VCaP (cell line): ENCODE measurements around the gene MTA3.
"Not testable (repeated sequence)": the region's sequence is repeated elsewhere in the genome, so short reads cannot be mapped to it uniquely, and the experiment has no call there.

Experiments used
- H3K27ac ChIP-seq: fragments of 450-650 bp; 2 replicates; pipeline ENCODE4 v1.5.1; 2017
- TF ChIP-seq, protein P1 (sequence below): fragments of 450-650 bp; conservative IDR thresholded peaks from 2 replicates; pipeline ENCODE4 v1.5.1; 2017; ENCODE audit warnings: mild to moderate bottlenecking, moderate library complexity

Gene MTA3

DNA sequence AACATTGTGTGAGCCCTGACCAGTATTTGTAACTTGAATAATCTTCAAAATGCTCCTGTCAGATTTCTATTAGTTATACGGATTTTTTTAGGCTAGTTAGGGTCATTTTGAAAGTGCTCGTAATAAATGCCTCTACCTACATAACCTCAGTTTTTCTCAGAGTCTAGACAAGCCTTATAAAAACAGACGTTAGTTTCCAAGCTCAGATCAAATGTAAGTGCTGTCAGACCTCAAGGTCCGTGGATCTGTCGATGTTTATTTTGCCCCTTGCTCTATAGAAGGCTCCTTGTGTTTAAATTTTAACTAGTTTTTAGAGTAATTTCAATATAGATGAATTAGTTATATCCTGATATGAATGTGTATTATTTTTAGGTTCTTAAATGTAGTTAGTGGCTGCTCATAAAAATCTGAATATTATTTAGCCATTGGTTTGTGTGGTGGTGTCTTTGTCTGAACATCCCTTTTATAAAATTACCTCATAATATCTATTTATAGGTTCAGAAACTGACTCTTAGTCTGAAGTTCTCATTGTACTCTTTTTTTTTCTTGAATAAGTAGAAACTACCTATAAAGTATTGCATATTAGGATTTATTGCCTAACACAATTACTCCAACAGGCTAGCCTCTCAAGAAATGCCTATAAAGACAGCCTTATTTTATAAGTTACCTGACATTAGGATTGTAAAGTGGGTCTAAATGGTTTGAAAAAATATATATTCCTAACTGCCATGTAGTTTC, 71.1 kb downstream of the MTA3 start:
- TF ChIP-seq, protein P1, sequence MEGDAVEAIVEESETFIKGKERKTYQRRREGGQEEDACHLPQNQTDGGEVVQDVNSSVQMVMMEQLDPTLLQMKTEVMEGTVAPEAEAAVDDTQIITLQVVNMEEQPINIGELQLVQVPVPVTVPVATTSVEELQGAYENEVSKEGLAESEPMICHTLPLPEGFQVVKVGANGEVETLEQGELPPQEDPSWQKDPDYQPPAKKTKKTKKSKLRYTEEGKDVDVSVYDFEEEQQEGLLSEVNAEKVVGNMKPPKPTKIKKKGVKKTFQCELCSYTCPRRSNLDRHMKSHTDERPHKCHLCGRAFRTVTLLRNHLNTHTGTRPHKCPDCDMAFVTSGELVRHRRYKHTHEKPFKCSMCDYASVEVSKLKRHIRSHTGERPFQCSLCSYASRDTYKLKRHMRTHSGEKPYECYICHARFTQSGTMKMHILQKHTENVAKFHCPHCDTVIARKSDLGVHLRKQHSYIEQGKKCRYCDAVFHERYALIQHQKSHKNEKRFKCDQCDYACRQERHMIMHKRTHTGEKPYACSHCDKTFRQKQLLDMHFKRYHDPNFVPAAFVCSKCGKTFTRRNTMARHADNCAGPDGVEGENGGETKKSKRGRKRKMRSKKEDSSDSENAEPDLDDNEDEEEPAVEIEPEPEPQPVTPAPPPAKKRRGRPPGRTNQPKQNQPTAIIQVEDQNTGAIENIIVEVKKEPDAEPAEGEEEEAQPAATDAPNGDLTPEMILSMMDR, result no peak
- no peak overlapping the region for H3K27ac ChIP-seq

DNA sequence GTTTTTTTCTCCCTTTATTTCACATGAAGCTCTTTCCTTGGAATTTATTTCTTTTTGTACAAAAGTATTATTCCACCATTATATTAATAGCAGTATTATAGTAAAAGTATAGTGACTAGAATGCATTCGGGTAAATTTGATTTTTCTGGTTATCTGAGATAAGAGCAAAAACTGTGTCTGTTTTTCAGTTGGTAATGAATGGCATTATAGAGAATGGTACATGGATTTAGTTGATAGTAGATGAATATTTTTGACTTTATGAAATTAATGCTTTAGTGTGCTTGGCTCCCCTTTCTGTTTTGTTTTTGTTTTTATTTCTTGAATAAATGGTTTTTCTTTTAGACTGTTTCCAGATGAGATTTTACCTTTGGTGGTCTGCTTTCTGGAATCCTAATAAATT, 71.8 kb downstream of the MTA3 start:
- no peak overlapping the region for H3K27ac ChIP-seq
- TF ChIP-seq, protein P1, result no peak

DNA sequence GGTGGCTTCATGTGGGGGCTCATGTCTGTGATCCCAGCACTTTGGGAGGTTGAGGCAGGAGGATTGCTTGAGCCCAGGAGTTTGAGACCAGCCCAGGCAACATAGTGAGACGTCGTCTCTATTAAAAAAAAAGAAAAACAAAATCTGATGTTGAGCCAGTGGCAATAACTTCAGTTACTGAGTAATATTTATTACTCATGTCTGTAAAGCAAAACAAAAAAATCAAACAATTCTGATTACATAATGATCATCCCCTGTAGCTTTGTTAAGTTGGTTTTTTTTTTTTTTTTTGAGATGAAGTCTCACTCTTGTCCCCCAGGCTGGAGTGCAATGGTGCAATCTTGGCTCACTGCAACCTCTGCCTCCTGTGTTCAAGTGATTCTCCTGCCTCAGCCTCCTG, 73.9 kb downstream of the MTA3 start:
- not testable (repeated sequence) for H3K27ac ChIP-seq

DNA sequence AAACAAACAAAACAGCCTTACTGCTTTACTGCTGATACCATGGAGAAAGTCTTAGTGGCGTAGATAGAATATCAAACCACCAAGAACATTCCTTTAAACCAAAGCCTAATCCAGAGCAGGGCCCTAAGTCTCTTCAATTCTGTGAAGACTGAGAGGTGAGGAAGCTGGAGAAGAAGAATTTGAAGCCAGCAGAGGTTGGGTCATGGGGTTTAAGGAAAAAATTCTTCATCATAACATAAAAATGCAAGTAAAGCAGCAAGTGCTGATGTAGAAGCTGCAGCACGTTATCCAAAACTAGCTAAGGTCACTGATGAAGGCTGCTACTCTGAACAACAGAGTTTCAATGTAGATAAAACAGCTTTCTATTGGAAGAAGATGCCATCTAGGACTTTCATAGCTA, 77.1 kb downstream of the MTA3 start:
- TF ChIP-seq, protein P1, result no peak

DNA sequence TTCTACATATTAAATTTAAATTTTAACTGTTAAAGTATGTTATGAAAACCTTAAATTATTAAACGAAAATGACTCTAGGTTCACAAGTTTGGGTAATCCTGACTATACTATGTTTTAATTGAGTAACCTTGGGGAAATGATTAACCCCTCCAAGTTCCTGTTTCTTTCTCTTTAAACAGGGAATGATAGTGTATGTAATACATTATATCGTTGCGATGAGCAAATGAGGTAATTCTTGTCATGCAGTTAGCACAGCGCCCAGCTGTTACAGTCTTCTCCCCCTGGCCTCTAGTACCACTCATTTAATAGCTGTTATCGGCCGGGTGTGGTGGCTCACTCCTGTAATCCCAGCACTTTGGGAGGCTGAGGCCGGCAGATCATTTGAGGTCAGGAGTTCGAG, 80.4 kb downstream of the MTA3 start:
- H3K27ac ChIP-seq, result no peak overlapping the region
- TF ChIP-seq, protein P1, result no peak

More for the DNA sequence above, 77.1 kb downstream of the MTA3 start:
- H3K27ac ChIP-seq, result no peak overlapping the region

DNA sequence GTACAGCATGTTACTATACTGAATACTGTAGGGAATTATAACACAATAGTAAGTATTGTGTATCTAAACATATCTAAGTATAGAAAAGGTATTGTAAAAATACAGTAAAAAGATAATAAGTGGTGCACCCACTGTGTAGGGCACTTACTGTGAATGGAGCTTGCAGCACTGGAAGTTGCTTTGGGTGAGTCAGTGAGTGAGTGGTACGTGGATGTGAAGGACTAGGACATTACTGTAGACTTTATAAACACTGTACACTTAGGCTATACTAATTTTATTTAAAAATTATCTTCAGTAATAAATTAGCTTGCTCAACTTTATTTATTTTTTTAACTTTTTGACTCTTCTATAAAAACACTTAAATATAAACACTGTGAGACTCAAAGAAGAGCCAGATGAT, 82.6 kb downstream of the MTA3 start:
- TF ChIP-seq, protein P1, result no peak

DNA sequence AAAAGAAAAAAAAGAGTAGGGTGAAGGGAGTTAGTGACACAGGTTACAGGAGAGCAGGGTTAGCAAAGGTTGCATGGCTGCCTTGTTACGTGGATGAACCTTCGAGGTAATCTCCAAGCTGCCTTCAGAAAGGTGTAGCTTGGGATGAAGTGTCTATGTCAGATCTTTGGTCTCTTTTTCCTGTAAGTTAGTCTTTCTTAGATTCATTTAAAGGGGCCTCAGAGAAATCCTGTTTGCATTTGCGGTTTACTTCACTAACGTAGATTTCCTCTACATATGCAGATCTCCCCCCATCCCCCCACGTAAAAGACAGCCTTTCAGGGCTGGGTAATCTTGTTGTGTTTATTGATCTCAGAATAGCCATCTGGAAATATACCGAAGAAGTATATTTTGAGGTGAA, 83.7 kb downstream of the MTA3 start:
- TF ChIP-seq, protein P1, result no peak
- H3K27ac ChIP-seq, result no peak overlapping the region

More for the DNA sequence above, 82.6 kb downstream of the MTA3 start:
- no peak overlapping the region for H3K27ac ChIP-seq

DNA sequence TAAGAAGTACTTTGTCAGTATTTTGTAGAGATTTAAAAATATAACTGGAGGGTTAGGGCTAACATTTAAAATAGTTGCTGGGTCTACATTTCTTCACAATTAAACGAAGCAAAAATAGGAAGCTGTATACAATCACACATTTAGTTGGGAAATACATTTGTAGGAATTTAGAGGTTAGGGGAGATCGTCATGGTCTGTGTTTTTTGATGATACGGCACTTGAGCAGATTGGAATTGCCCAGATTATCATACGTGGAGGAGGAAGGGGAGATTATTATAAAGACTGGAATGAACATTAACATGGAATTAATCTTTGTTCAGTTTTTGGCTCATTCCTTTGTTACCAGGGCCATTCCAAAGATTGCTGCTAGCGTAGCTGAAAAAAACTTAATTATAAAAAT, 84.6 kb downstream of the MTA3 start:
- no peak overlapping the region for H3K27ac ChIP-seq
- TF ChIP-seq, protein P1, result no peak
